ENCODE measurements around the gene APOM. TPM values are rescaled to one million over a fixed set of nuclear protein-coding genes. Genes with fewer than 3 reads are reported as not detected.

The APOM gene
- total and polyA plus RNA-seq, 10 donors = 0.66 to 9.7 (median 2.8) TPM

GRCh38 chr6:31617010-31617409 lies 38.7 kb upstream of the APOM start:
- H3K27me3 ChIP-seq (replicated peaks in 1 of 7) = no peaks in the 10 kb centered on the region
- H3K9me3 ChIP-seq = no peaks in the 10 kb centered on the region
- WGBS, 5 donors = 77 to 86% (median 80%) methylated on average over 2 of the region's 2 CpGs
- no peak for TF ChIP-seq CTCF (IDR thresholded peaks at IDR 0.05 in 8 of 11, conservative IDR thresholded peaks at IDR 0.05 in 3 of 11)
- no peak for TF ChIP-seq POLR2A (IDR thresholded peaks at IDR 0.05)
- TF ChIP-seq POLR2AphosphoS5 (IDR thresholded peaks at IDR 0.05) = no peak
- no peaks in the 10 kb centered on the region for H3K36me3 ChIP-seq
- DNase-seq = no peak
- H3K4me1 ChIP-seq = peaks cover 4 to 64% (median 42%) of the 10 kb centered on the region in 6 donors
- peak overlapping the region in 3 of 8 donors; percentile 87 to 89 (median 88) for H3K27ac ChIP-seq
- intact Hi-C loops (cut with DNase I; ENCODE audit: low total_unique reads) = no loop called here
- H3K4me3 ChIP-seq = peak overlapping the region in 2 of 8 donors; percentile 42 to 67

- H3K36me3 ChIP-seq = peaks cover under 1 to 29% (median 18%) of the 10 kb centered on the region in 6 donors
- WGBS, 5 donors = 0 to 1% (median 1%) methylated on average over 50 of the region's 50 CpGs
- TF ChIP-seq CTCF (IDR thresholded peaks at IDR 0.05 in 8 of 11, conservative IDR thresholded peaks at IDR 0.05 in 3 of 11) (peak in 3 of 11 experiments; percentile 12 to 21 (median 13)), POLR2AphosphoS5 (IDR thresholded peaks at IDR 0.05) (peak; percentile 95 to 96 (median 96)), POLR2A (IDR thresholded peaks at IDR 0.05) (peak in 2 of 3 donors; percentile 84 to 89)
- peaks cover 14 to 63% (median 42%) of the 10 kb centered on the region in 6 donors for H3K4me1 ChIP-seq
- intact Hi-C loops (cut with DNase I; ENCODE audit: low total_unique reads) = no loop called here
- peak; percentile 99 for DNase-seq
- H3K27ac ChIP-seq = peak overlapping the region; percentile 97 to 100 (median 98)
- H3K4me3 ChIP-seq = peak overlapping the region; percentile 44 to 89 (median 76)
- H3K27me3 ChIP-seq (replicated peaks in 1 of 7) = no peaks in the 10 kb centered on the region
- no peaks in the 10 kb centered on the region for H3K9me3 ChIP-seq
These were observed 35.7 kb upstream of the APOM start for GRCh38 chr6:31619805-31620585.

GRCh38 chr6:31620586-31621319 lies 34.9 kb upstream of the APOM start, which contains the start of gene PRRC2A:
PRRC2A (plus strand) TSS chr6:31620715; CDS start chr6:31622790, 2,075 bp downstream.
- Histone ChIP-seq H3K4me1 (peaks cover 14 to 55% (median 35%) of the 10 kb centered on the region in 6 donors), H3K4me3 (peak within 1 kb of the TSS; percentile 57 to 89 (median 76)), H3K9me3 (no peaks in the 10 kb centered on the region), H3K27ac (peak within 1 kb of the TSS; percentile 97 to 100 (median 98)), H3K27me3 (replicated peaks in 1 of 7) (no peaks in the 10 kb centered on the region), H3K36me3 (peaks cover 7 to 37% (median 26%) of the 10 kb centered on the region in 6 donors)
- TF ChIP-seq POLR2AphosphoS5 (IDR thresholded peaks at IDR 0.05) (peak in 2 of 3 donors; percentile 60 to 67), POLR2A (IDR thresholded peaks at IDR 0.05) (peak; percentile 27 to 58 (median 57)), CTCF (IDR thresholded peaks at IDR 0.05 in 8 of 11, conservative IDR thresholded peaks at IDR 0.05 in 3 of 11) (no peak)
- peak; percentile 98 for DNase-seq
- WGBS, 5 donors = 0 to 1% (median 0%) methylated on average over 31 to 61 of the region's 67 CpGs
- intact Hi-C loops (cut with DNase I; ENCODE audit: low total_unique reads) = no loop called here
